ENCODE results near the gene RAB3A.

The RAB3A gene, protein sequence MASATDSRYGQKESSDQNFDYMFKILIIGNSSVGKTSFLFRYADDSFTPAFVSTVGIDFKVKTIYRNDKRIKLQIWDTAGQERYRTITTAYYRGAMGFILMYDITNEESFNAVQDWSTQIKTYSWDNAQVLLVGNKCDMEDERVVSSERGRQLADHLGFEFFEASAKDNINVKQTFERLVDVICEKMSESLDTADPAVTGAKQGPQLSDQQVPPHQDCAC

DNA sequence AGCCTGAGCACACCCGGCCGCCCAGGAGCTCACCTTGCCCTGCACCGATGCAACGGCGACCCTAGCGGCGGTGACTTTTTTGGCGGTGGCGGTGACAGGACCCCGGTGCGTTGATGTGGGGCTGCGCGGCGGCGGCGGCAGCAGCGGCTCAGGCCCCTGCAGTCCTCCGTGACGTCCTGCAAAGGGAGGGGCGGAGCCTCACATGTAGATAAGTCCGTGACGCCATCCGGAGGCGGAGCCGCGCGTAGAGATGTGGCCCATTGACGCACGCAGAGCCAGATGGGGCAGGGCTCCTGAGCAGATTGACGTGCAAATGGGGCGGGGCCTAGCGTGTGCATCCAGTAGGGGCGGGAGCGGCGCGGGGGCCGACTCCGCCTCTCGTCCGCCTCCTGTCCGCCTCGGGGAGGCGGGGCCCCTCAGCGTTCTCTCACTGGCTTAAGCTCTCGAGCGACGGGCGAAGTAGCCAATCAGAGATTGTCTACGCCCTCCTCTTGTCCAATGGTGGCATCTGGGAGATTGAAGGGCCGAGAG lies at the start of gene RAB3A:
Gene RAB3A (minus strand): TSS at position 180 of the 531 bp plus-strand sequence. CDS start 1,302 bp downstream, outside the sequence.
- peak; percentile 100 for DNase-seq

DNA sequence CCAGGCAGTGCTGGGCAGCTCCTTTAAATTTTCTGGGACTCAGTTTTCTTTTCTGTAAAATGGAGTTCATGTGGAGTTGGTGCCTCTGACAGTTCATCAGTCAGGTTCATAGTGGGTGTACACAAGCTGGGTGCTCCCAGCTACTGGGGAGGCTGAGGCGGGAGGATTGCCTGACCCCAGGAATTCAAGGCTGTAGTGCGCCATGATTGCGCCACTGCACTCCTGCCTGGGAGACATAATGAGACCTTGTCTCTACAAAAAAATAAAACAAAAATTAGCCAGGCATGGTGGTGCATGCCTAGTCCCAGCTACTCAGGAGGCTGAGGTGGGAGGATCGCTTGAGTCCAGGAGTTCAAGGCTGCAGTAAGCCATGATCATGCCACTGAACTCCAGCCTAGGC lies 49.3 kb upstream of the RAB3A start:
- no peak for DNase-seq

DNA sequence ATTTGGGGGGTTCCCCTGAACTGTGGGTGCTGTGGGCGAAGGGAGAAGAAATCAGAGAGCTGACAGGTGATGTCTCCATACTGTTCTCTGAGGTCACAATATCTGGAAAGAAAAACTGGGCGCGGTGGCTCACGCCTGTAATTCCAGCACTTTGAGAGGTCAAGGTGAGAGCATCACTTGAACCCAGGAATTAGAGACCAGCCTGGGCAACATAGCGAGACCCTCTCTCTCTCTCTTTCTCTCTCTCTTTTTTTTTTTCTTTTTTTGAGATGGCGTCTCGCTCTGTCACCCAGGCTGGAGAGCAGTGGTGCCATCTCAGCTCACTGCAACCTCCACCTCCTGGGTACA lies 48.5 kb upstream of the RAB3A start:
- DNase-seq, result no peak

DNA sequence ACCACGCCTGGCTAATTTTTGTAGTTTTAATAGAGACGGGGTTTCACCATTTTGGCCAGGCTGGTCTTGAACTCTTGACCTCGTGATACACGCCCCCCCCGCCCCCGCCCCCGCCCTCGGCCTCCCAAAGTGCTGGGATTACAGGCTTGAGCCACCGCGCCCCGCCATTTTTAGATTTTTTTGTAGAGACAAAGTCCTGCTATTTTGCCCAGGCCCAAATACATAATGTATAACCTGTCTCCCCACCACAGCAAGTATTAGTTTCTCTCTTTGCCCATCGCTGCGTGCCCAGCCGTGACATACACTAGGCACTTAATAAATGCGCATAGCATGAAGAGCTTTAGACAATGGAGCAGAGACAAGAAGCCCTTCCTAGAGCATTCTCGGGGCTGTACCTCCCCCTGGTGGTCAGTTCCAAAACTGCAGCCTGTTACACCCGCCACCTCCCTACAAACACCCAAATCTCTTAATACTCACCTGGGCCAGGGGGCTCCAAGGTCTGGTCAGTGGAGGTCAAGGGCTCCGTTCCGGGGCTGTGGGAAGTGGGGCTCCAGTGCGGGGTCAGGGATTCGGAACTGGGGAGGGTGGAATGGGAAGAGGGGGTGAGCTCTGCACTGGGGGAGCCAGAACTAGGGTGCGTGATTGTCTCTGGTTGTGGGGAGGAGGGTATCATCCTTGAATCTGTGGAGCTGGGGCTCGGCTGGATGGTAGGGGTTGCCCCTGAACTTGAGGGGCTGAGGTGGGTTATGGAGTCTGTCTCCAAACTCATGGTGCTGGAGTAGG lies 47.9 kb upstream of the RAB3A start:
- peak; percentile 78 for DNase-seq

DNA sequence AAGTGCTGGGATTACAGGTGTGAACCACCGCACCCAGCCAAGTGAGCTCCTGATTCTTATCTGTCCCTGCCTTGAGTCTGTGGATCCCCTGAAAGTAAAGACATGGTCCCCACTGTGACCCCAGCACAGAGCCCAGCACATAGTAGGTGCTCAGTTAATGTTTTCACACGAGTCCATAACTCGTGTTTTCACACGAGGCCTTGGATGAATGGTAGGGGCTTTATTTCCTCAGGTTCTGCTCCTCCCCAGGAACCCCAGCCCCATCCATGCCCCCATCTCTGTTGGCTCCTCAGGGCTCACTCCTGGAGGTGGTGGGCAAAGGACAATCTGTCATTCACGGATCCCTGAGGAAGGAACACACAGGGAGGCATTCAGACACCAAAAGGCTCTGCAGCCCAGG lies 46.0 kb upstream of the RAB3A start:
- no peak for DNase-seq

DNA sequence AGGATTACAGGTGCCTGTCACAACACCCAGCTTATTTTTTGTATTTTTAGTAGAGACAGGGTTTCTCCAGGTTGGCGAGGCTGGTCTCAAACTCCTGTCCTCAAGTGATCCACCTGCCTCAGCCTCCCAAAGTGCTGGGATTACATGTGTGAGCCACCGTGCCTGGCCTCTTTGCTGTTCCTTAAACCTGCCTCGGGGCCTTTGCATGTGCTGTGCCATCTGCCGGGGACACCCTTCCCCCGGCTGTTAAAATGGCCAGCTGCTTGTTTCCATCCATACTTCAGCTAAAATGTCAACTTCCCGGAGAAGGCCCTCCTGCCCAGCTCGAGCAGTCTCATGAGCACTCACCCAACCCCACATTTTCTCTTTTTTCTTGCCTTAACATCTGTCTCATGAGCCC lies 41.5 kb upstream of the RAB3A start:
- DNase-seq, result no peak

DNA sequence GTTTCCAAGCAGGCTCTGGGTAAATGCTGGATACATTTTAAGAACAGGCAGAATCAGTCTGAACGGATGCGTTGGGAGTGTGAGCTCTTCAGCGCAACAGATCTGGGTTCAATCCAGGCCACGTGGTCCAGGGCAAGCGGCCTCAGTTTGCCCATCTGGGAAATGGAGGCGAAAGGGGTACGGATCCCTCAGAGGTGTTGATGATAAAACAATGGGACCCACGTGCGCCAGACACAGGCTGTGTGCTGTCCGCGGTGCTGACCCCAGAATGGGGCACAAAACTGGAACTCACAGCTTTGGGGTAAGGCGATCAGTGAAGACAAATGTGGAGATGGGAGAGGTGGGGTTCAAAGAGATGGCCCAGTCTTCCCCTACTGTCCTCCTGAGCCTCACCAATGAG lies 35.5 kb upstream of the RAB3A start:
- DNase-seq, result no peak

DNA sequence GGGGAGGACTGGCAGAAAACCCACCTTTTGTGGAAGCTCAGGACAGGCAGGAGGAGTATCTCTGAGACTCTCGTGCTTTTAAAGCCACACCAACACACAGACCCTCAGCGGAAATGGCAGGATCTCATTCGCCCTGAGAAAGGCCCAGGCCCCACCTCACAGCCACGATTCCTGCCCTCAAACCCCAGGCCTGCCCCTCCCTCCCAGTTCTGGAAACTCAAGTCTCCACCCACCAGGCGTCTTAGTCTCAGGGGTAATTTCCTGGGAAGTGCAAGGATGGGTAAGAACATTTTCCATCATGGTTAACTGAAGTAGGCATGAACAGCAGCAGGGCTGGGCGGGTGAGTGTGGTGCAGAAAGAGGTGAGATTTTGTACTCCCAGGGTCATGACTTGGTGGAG lies 30.4 kb upstream of the RAB3A start:
- DNase-seq, result no peak

DNA sequence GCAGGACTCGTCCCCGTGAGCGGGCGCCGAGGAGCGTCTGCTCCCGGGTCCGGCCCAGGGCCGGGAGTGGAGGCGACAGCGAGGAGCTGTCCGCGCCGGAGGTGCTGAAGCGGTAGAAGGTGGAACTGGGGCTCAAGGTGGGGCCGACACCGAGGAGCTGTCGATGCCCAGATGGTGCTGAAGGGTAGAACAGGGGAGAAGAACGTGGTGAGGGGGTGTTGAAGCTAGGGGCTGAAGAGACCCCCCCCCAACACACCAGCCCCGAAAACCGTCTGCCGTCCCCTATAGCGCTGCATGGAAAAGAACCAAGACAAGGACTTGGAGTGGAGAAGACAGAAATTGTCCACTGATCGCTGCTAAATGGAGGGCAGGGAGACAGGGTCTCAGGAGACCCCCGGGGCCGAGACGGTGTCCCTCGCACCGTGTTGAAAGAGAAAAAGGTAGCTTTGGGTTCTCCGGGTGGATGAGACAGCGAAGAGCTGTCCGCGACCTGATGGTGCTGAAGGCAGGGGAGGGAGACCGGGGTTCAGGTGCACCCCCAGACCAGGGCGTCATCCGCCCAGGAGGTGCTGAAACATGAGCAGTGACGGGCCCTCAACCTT lies 29.5 kb upstream of the RAB3A start:
- DNase-seq, result no peak

DNA sequence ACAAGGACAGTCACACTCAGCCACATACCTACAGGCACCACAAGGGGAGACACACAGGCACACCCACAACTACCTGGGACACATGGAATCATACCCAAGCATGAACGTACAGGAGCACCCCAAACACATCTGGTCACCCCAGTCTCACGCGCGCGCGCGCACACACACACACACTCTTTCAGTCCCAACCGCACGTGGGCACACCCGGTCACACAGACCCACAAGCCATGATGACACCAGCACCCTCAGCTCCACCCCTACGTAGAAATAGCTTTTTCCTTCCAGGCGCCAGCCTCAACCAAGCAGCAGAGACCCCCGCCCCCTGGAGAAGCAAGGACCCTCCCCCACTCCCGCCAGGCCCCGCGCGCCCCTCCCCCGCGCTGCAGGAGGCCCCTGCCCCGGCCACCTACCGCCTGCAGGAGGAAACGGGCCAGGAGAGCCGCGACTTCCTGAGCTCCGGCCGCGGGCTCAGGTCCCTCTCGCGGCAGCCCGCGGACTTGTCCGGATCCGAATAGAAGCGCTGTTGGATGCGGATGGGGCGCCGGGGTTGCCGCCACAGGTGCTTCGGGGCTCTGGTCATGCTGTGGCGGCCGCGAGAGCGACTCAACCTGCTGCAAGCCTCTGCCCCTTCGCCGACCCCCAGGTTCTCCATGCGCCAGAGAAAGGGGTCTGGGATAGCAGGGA lies 28.8 kb upstream of the RAB3A start:
- DNase-seq, result no peak

DNA sequence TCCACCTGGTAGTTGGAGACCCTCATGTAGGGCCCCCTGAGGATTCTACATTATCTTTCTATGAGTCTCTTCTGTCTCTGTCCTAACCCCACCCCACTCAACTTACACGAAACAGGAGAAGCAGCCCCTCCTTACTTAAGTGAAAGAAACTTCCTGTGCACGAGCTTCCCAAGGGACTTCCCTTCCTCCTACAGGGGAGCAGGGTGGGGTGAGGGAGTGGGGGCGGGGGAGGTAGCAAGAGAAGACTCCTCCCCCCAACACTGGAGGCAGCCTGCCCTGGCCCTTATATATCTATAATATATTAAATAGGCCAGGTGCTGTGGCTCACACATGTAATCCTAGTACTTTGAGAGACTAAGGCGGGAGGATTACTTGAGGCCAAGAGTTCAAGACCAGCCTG lies 27.9 kb upstream of the RAB3A start:
- no peak for DNase-seq

DNA sequence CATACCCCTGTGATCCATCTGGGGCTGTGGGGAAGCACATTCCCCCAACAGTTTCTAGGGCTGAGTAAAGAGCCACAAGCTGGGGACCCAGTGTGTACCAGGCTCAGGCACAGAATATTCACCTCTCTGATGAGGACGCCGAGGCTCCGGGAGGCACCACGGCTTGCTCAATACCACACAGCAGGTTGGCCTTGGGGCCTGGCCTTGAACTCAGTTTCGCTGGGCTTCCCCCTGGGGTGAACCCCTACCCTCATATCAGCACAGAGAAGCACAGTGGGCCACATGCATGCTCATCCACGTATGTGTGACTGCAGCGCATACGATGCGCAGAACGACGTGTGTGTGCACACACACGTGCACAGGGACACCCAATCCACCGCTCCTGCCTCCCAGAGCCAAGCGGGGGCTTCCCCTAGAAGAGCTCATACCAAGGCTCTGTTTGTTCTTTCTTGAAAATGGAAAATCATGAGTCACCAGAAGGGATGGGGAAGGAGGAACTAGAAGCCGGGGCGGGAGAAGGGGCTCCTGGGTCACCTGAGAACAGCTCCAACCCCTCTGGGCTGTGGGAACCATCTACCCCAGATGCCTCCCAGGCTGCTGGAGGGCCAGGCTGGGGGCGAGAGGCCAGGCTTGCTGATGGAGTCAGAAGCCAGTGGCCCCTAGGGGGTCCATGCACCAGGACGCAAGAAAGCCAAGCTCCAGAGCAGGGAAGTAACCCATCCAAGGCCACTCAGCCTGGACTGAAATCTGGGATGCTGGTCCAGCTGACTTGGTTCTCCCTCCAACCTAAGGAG lies 27.3 kb upstream of the RAB3A start:
- DNase-seq, result no peak

DNA sequence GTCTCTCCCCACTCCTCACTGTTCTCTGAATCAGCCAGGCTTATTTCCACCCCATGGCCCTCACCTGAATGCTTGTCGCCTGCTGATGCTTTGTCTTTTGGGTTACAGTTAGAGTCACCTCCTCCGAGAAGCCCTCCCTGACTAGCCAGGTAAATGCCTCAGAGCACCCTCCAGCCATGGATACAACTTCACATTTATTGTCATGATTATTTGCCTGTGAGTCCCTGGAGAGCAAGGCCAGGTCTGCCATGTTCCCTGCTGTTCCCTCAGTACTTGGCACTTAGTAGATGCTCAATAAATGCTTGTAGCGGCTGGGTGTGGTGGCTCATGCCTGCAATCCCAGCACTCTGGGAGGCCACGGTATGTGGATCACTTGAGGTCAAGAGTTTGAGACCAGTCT lies 26.1 kb upstream of the RAB3A start:
- no peak for DNase-seq

DNA sequence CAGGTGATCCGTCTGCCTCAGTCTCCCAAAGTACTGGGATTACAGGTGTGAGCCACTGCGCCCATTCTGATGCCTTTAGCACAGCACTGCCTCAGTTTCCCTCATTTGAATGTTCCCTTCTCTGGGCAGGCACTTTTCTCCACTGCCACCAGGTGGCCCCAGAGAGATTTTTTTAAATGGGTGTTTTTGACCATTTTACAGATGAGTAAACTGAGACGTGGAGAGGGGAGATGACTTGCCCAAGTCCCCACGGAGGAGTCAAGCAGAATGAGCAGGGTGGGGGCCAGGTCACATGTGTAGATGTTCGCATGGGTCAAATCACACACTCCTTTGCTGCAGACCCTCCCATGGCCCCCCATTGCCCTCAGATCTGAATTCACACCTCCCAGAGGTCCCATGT lies 25.6 kb upstream of the RAB3A start:
- no peak for DNase-seq

DNA sequence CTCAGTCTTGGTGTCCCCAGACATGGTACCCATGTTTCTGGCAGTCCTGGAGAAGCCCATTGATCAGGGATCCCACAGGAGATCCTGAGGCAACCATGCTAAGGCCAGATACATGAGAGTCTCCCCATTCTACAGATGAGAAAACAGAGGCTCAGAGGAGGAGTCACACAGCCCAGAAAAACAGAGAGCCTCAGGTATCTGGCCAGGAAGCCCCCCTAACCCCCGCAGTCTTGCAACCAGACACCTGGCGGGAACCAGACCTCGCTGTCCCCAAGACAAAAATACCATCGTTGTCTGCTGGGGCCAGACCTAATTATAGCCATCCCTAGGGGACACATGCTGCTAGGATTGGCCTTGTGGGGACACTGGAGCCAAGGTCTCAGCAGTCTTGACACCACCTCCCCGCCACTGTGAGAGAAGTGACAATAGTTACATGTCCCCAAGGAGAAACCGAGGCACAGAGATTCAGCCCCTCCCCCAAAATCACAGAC lies 24.0 kb upstream of the RAB3A start:
- no peak for DNase-seq

DNA sequence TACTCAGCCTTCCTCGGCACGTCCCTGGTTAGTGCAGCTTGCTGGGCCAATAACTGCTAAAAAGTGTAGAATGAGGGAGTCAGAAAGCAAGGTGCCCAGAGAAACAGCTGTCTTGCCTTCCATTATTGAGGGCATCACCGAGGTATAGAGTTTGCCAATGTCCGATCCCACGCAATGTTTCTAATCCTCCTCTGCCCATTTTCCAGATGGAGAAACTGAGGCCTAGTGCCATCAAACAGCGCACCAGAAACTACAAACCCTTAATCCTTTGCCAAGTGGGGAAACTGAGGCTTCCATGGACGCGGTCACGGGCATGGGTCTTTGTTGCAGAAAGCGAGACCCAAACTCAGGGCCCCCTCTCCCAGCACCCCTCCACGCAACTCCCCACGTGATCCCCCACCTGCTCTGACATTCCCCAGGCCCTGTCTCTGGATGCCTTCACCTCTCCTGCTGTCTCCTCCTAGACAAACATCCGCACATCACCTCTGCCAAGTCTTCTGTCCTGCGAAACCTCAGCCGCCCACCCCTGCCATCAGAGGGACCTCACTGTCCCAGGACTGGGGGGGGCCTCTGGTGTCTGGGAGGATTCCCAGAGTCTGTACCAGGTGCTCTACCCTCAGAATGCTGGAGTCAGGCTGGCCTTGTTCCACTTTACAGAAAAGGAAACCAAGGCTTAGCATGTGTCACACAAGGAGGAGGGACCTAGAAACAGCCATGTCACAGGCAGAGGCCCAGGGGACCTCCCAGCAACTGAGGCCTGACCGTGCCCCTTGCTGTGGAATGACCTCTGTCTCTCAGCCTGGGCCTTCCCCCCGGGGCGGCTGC lies 23.3 kb upstream of the RAB3A start:
- no peak for DNase-seq

DNA sequence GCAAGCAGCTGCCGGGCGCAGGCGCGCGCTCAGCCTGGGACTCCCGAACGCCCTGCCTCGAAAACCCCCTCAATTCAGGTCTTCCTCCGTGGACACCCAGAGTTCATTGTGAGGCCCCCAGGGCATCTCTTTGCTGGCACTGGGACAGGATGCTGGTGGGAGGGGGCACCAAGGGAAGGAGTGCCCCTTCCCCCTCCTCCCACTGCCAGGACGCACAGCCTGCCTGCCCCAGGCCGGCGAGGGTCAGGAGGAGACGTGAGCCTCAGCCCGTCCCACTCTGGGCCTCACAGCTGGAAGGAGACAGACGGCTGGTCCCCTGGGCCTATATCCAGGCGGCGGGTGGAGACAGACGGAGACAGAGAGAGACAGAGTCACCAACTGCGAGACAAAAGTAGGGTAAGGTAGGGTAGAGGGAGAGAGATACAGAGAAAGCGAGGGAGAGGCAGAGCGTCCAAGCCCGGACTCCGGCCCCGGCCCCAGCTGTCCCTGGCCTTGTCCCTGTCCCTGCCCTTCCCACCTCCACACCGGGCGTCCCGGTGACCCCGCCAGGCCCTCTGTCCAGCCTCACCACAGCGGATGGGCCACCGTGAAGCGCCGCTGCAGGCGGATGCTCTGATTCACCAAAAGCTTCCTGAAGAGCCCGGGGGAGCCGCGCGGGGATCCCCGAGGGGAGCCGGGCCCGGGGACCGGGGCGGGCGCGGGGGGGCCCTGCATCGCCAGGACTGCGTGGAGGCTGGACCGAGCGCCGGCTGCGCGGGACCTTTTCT lies 22.0 kb upstream of the RAB3A start, which contains the start of gene PDE4C:
Gene PDE4C (minus strand): TSS at position 737 of the 767 bp plus-strand sequence. CDS start 23 bp downstream, at position 714.
- DNase-seq, result no peak

DNA sequence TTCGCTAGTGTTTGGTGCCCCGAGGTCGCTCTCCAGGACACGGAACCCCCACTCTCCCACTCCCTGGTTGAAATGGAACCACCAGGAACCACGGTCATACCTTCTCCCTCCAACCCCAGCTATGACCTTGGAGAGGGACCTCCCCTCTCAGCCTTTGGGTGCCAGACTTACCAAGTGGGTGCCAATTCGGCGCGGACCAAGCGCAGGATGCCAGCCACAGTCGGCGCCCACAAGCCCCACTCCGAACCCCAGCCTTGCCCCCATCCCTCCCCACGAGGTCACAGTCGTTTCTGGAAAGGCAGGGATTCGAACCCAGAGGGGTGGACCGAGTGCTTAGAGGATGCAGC lies 21.5 kb upstream of the RAB3A start:
- no peak for DNase-seq

DNA sequence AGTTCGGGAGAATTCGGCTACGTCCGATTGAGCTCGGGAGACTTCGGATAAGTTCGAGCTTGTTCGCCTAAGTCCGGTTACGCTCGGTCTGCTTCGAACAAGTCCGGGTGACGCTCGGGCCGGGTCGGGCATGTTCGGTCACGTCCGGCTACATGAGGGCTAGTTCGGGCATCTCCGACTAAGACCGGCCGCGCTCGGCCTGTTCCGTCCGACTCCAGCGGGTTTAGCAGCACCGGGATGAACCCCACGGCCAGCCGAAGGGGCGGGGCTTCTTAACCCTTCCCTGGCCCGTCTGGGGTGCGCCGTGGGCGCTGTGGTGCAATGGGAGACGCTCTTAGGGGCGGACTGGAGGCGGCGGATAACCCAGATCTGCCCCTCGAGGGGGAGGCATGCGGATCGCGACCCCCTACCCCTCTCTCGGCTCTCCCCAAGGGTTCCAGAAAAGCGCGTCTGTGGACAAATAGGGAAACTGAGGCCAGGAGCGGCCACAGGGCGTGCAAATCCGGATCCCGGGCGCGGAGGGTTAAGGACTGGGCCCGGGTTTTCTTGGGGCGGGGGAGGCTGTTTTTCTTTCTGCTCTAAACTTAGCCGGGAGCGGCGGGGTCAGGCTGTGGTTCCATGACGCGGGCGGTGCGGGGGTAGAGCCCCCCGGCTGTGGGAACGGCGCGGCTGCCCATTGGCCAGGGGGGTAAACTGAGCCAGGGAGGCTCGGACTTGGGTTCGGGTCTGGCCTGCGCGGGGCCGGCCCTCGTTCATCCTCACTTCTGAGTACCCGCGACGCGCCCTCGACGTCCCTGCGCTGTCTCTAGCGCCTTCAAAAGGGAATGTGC lies 20.9 kb upstream of the RAB3A start:
- peak; percentile 92 for DNase-seq
